Adrenal gland (tissue), 12 donors: ENCODE results near the gene SLIT3. TPM values are rescaled to one million over a fixed set of nuclear protein-coding genes. Genes with fewer than 3 reads are reported as not detected.

ENCODE experiments used
- DNase-seq, 7 donors: peaks; one replicate each; pipeline ENCODE4 v3.0.0-alpha.2; 2019 to 2020
- H3K27ac ChIP-seq, 5 donors: fragments of 200-600 bp; sonication (generic) in 4 of 5; 1 replicate in 3 of 5; 2 replicates in 2 of 5; pipeline versions ENCODE4 v1.5.1 to v1.8.0; 2016 to 2020; ENCODE audit warnings: mild to moderate bottlenecking in 1 of 5
- H3K27me3 ChIP-seq: fragments of 200-600 bp; 2 replicates; pipeline ENCODE4 v1.8.0; 2021
- H3K36me3 ChIP-seq, 2 donors: fragments of 200-600 bp; replicated peaks in 1 of 2; 1 replicate in 1 of 2; 2 replicates in 1 of 2; pipeline versions ENCODE4 v1.5.1 to v1.8.0; 2018 to 2022
- H3K4me1 ChIP-seq, 2 donors: fragments of 200-600 bp; replicated peaks in 1 of 2; 1 replicate in 1 of 2; 2 replicates in 1 of 2; pipeline versions ENCODE4 v1.5.1 to v1.8.0; 2018 to 2021
- H3K4me3 ChIP-seq, 4 donors: fragments of 200-600 bp; sonication (generic) in 3 of 4; one replicate each; pipeline ENCODE4 v1.5.1; 2016 to 2018
- H3K9me3 ChIP-seq, 3 donors: fragments of 200-600 bp; sonication (generic) in 1 of 3; replicated peaks in 1 of 3; 1 replicate in 2 of 3; 2 replicates in 1 of 3; pipeline versions ENCODE4 v1.5.1 to v1.8.0; 2016 to 2021
- POLR2A ChIP-seq, 2 donors: fragments of 450-650 bp; IDR thresholded peaks; one replicate each; pipeline ENCODE4 v1.6.1; 2017; ENCODE audit warnings: antibody characterized with exemption in 2 of 2, mild to moderate bottlenecking in 2 of 2, moderate library complexity in 1 of 2
- WGBS, 4 donors: extraction: QIAGEN DNeasy Blood & Tissue Kit in 2 of 4; methylation state at CpG; one replicate each; pipeline versions ENCODE4 v1.1.5 to v1.1.7; 2013 to 2017; 5-methylcytosine and 5-hydroxymethylcytosine counted together
- intact Hi-C, 2 donors: fragments of 100-400 bp; cut with DNase I; formaldehyde crosslinking; loops; one replicate each; pipeline versions ENCODE4 v1.14.1 to v1.15.0; 2022 to 2023
- polyA plus RNA-seq, 3 donors: library from polyadenylated mRNA; stranded (reverse); fragments of 200-250 nt in 2 of 3; fragments of 350-450 nt in 1 of 3; fragmentation: Illumina TruSeq in 1 of 3; extraction: RNeasy Lipid Tissue Mini Kit (QIAGEN cat#74804) in 1 of 3; gene quantifications; one replicate each; pipeline ENCODE4 v1.2.3, GENCODE V29; 2013 to 2014
- total RNA-seq, 9 donors: library from RNA; depleted of rRNA in 4 of 9; stranded (reverse); fragments of >200 nt in 4 of 9; fragments of 120-200 nt in 1 of 9; fragmentation: NEBNext Ultra II Directional in 1 of 9; extraction: Animal tissue kit (Norgen Biotek cat#: 25700) in 1 of 9; gene quantifications; one replicate each; pipeline versions ENCODE4 v1.1.0 to v1.2.4, GENCODE V29; 2013 to 2023
- TF ChIP-seq, protein P1 (sequence below), 6 experiments: fragments of 450-650 bp in 4 of 6; fragments of 200-600 bp in 2 of 6; sonication (generic) in 1 of 6; IDR thresholded peaks; 1 replicate in 5 of 6; 2 replicates in 1 of 6; pipeline versions ENCODE4 v1.5.1 to v1.8.0; 2016 to 2021; ENCODE audit warnings: antibody characterized with exemption in 6 of 6, mild to moderate bottlenecking in 2 of 6, moderate library complexity in 1 of 6
- donor health status: healthy with polysubstance abuse.
- donor health status: Bipolar disorder and iron deficiency.
- donor health status: DM: yes; HTN: yes; CAD: no.
- donor health status: DM: no; HTN: no; CAD: no.
- donor health status: DM: no; HTN: no; CAD: no.
- donor health status: DM: yes; HTN: yes; CAD: no.

SLIT3 gene
- total and polyA plus RNA-seq, 12 donors = 10.0 to 94.1 (median 32.8) TPM

DNA sequence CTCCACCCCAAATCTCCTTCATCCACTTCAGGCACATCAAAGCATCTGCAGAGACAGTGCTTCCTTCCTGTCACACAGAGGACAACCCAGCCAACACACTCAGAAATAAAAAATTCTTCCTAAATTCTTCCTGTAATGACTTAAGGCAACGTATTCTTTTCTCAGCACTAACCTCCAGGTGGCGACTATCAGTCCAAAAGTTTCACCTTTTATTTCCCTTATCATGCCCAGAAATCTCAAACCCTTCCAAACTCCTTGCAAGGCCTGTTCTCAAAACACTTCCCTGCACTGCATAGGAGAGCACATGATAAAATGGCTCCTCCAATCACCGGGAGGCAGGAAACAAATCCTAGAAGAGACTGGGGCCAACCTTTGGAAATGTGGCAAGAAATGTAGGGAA is 35.1 kb downstream of the SLIT3 start:
- H3K27me3 ChIP-seq = no peaks in the 10 kb centered on the region
- 75 to 87% (median 83%) methylated on average over 3 of the region's 3 CpGs for WGBS, 4 donors
- H3K36me3 ChIP-seq = no peaks in the 10 kb centered on the region
- H3K9me3 ChIP-seq = no peaks in the 10 kb centered on the region
- DNase-seq = no peak
- no peak overlapping the region for H3K27ac ChIP-seq
- no peaks in the 10 kb centered on the region for H3K4me1 ChIP-seq
- intact Hi-C loops = no loop called here
- no peak for TF ChIP-seq POLR2A (IDR thresholded peaks at IDR 0.05)
- TF ChIP-seq, protein P1, sequence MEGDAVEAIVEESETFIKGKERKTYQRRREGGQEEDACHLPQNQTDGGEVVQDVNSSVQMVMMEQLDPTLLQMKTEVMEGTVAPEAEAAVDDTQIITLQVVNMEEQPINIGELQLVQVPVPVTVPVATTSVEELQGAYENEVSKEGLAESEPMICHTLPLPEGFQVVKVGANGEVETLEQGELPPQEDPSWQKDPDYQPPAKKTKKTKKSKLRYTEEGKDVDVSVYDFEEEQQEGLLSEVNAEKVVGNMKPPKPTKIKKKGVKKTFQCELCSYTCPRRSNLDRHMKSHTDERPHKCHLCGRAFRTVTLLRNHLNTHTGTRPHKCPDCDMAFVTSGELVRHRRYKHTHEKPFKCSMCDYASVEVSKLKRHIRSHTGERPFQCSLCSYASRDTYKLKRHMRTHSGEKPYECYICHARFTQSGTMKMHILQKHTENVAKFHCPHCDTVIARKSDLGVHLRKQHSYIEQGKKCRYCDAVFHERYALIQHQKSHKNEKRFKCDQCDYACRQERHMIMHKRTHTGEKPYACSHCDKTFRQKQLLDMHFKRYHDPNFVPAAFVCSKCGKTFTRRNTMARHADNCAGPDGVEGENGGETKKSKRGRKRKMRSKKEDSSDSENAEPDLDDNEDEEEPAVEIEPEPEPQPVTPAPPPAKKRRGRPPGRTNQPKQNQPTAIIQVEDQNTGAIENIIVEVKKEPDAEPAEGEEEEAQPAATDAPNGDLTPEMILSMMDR (IDR thresholded peaks at IDR 0.05) = no peak
- H3K4me3 ChIP-seq = no peak overlapping the region

DNA sequence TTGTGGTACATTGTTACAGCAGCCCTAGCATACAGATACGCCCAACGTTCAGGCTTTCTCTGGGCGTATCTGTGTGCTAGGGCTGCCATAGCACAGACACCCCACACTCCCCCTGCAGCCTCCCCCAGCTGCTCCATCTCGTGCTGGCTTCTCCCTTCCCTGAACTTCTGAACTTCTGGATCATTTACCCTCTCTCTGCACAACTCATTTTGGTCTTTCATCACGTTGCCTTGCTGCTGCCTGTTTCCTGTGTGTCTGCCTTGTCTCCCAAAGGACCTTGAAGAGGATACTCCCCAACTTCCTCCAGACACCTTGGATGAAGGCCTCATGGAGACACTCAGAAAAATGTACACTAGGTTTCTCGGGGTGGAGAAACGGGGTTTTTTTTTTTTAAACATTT is 37.3 kb downstream of the SLIT3 start:
- no peak overlapping the region for H3K27ac ChIP-seq
- no peaks in the 10 kb centered on the region for H3K9me3 ChIP-seq
- DNase-seq = no peak
- TF ChIP-seq POLR2A (IDR thresholded peaks at IDR 0.05) = no peak
- TF ChIP-seq, protein P1 (IDR thresholded peaks at IDR 0.05) = no peak
- no peaks in the 10 kb centered on the region for H3K27me3 ChIP-seq
- intact Hi-C loops = no loop called here
- no peak overlapping the region for H3K4me3 ChIP-seq
- H3K4me1 ChIP-seq = no peaks in the 10 kb centered on the region
- H3K36me3 ChIP-seq = no peaks in the 10 kb centered on the region
- 54 to 58% (median 55%) methylated on average over 5 to 7 of the region's 7 CpGs for WGBS, 4 donors

DNA sequence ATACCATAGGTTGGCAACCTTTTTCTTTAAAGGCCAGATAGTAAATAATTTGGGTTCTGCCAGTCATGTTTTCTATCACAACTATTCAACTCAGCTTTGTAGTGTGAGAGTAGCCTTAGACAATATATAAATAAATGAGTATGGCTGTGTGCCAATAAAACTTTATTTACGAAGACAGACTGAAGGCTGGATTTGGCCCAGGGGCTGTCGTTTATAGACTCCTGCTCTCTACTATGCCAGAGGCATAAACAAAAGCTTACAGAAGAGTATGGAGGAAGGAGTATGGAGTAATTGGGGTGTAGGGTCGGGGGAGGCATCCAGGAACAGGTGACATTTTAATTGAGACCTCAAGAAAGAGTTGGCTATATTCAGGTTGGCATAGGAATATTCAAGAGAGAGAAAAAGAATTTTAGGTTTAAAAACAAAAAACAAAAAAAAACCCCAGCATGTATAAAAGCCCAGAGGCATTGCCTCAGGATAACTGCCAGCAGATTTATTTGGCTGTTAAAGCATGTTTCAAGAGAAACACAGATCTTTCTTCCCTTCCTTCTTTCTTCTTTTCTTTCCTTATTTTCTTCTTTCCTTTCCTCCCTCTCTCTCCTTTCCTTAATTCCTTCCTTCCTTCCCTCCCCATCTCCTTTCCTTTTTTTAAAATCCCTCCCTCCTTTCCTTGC is 39.9 kb downstream of the SLIT3 start:
- Histone ChIP-seq H3K4me3 (no peak overlapping the region), H3K9me3 (no peaks in the 10 kb centered on the region), H3K27ac (no peak overlapping the region), H3K36me3 (no peaks in the 10 kb centered on the region), H3K27me3 (no peaks in the 10 kb centered on the region), H3K4me1 (no peaks in the 10 kb centered on the region)
- intact Hi-C loops = no loop called here
- DNase-seq = no peak
- WGBS, 4 donors = 53 to 71% (median 60%) methylated on average over 3 of the region's 3 CpGs
- TF ChIP-seq, protein P1 (IDR thresholded peaks at IDR 0.05) = no peak
- no peak for TF ChIP-seq POLR2A (IDR thresholded peaks at IDR 0.05)

DNA sequence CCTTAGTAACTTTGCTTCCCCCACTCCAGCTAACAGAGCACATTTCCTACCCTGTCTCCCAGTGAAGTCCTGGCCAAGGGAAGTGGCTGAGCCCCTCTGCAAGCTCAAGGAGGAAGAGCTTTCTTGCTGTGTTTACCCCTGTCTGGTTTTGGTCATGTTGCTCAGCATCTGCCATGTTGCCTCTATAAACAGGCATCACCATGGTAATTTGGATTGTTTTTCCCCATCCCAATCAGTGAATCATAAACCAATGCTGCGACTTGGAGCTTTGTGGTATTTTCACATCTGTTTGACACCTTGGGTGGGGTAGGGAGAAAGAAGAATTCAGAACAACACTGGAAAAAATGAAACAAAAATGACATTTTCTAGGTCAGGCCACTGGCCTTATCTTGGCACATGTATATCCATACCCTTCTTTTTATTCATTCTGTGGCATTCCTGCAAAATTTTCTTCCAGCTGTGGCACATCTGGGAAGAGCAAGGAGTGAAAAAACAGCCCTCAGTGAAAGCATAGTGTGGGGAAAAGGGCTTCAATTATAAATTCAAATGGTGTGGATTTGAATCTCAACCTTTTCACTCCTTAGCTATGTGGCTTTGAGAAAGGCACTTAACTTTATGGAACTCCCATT is 42.5 kb downstream of the SLIT3 start:
- DNase-seq = no peak
- no peaks in the 10 kb centered on the region for H3K9me3 ChIP-seq
- no peaks in the 10 kb centered on the region for H3K27me3 ChIP-seq
- no peak overlapping the region for H3K27ac ChIP-seq
- TF ChIP-seq, protein P1 (IDR thresholded peaks at IDR 0.05) = no peak
- TF ChIP-seq POLR2A (IDR thresholded peaks at IDR 0.05) = no peak
- H3K4me3 ChIP-seq = no peak overlapping the region
- intact Hi-C loops = no loop called here
- WGBS, 4 donors = 64 to 80% (median 79%) methylated on average over 1 of the region's 1 CpG
- H3K36me3 ChIP-seq = no peaks in the 10 kb centered on the region
- H3K4me1 ChIP-seq = peaks cover 0 to 4% of the 10 kb centered on the region in 2 donors
